ENCODE results near the gene C2CD3.
A peak's percentile ranks its signal among the peaks of the same experiment; 100 is the strongest.
"Not testable (repeated sequence)": the region's sequence is repeated elsewhere in the genome, so short reads cannot be mapped to it uniquely, and the experiment has no call there.

The C2CD3 gene

GRCh38 chr11:74077193-74077592, 93.6 kb downstream of the C2CD3 start:
- TF ChIP-seq CTCF (IDR thresholded peaks at IDR 0.05; ENCODE audit: extremely low read depth, insufficient read depth, missing control alignments), result no peak
- in situ Hi-C loops (cut with MboI; ENCODE audit: low pct_unique_long_range_greater_than_20kb, low sequenced_read_pairs, unreplicated experiment), result no loop called here
- no peak for DNase-seq (ENCODE audit: low spot score)

DNA sequence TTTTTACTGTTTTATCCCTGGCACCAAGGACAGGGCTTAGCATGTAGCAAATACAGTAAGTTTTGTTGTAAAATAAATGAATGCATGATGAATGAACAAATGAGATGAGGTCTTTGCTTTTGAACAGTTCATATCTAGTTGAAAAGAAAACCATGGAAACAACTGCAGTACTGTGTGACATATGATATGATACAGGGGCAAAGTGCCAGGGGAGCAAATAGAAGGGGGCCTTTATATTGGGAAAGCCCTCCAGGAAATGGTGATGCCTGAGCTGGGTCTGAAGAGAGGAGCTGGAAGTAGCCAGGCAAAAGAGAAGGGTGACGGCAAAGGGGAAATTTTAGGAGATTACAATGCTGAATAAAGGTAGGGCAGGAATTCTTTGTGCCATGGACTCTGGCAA, 98.1 kb downstream of the C2CD3 start:
- TF ChIP-seq CTCF (IDR thresholded peaks at IDR 0.05; ENCODE audit: extremely low read depth, insufficient read depth, missing control alignments), result no peak
- in situ Hi-C loops (cut with MboI; ENCODE audit: low pct_unique_long_range_greater_than_20kb, low sequenced_read_pairs, unreplicated experiment), result no loop called here
- no peak for DNase-seq (ENCODE audit: low spot score)

DNA sequence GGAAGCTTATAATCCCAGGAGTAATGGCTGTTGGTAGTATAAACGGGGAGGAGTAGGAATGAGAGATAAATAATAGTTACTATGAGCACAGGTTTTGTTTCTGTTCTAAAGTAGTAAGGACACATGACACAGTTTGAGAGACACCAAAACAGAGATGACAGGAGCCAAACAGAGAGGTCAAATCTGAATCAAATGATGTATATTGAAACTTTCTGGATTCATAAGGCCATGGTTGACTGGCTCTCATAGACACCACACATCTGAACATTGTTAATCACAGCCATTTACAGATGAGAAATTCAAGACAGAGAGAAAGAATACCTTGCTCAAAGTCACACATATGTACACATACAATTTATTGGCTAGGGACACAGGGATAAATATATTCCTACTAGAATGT, 98.5 kb downstream of the C2CD3 start:
- DNase-seq (ENCODE audit: low spot score), result peak; percentile 30
- no peak for TF ChIP-seq CTCF (IDR thresholded peaks at IDR 0.05; ENCODE audit: extremely low read depth, insufficient read depth, missing control alignments)
- in situ Hi-C loops (cut with MboI; ENCODE audit: low pct_unique_long_range_greater_than_20kb, low sequenced_read_pairs, unreplicated experiment), result no loop called here

DNA sequence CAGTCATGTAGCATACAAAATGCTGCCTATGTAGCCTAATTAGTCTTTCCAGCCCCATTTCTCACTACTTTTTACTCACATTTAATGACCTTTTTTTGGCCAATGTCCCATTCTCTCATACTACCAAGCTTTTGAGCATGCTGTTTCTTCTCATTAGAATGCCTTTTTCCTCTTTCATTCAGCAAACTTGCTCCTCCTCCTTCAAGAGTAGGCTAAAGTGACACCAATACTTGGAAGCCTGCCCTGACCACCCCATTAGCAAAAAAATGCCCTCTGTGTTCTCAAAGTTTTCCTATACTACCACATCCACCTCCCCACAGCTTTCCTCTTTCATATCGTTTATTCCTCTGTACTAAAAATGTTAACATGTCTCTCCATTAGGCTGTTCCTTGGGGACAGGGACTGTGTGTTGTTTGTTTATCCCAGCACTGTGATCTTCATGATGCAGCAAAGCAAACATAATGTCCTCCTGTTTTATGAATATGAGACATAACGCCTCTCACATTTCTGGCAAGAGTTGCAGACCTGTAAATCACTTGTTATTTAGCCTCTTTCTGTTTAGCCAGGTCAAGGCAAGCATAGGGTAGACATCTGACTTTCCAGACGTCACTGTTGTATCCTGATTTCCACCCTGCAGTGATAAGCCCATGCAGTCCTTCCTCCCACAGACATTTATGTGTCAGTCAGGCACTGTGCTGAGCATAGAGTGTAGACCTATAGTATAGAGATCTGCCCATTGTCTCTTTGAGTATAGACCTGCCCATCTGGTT, 99.9 kb downstream of the C2CD3 start:
- DNase-seq (ENCODE audit: low spot score), result no peak
- no peak for TF ChIP-seq CTCF (IDR thresholded peaks at IDR 0.05; ENCODE audit: extremely low read depth, insufficient read depth, missing control alignments)

GRCh38 chr11:74069146-74070046, 101.4 kb downstream of the C2CD3 start:
- TF ChIP-seq CTCF (IDR thresholded peaks at IDR 0.05; ENCODE audit: extremely low read depth, insufficient read depth, missing control alignments), result no peak
- DNase-seq (ENCODE audit: low spot score), result no peak
- in situ Hi-C loops (cut with MboI; ENCODE audit: low pct_unique_long_range_greater_than_20kb, low sequenced_read_pairs, unreplicated experiment), result no loop called here

More for the DNA sequence above, 99.9 kb downstream of the C2CD3 start:
- in situ Hi-C loops (cut with MboI; ENCODE audit: low pct_unique_long_range_greater_than_20kb, low sequenced_read_pairs, unreplicated experiment), result no loop called here

- DNase-seq (ENCODE audit: low spot score); in situ Hi-C loops (cut with MboI; ENCODE audit: low pct_unique_long_range_greater_than_20kb, low sequenced_read_pairs, unreplicated experiment): not testable (repeated sequence)
These were observed 104.1 kb downstream of the C2CD3 start for GRCh38 chr11:74066663-74067062.

- DNase-seq (ENCODE audit: low spot score); in situ Hi-C loops (cut with MboI; ENCODE audit: low pct_unique_long_range_greater_than_20kb, low sequenced_read_pairs, unreplicated experiment): not testable (repeated sequence)
These were observed 105.3 kb downstream of the C2CD3 start for GRCh38 chr11:74065534-74065933.

GRCh38 chr11:74063628-74064027, 107.2 kb downstream of the C2CD3 start:
- DNase-seq (ENCODE audit: low spot score); in situ Hi-C loops (cut with MboI; ENCODE audit: low pct_unique_long_range_greater_than_20kb, low sequenced_read_pairs, unreplicated experiment): not testable (repeated sequence)

DNA sequence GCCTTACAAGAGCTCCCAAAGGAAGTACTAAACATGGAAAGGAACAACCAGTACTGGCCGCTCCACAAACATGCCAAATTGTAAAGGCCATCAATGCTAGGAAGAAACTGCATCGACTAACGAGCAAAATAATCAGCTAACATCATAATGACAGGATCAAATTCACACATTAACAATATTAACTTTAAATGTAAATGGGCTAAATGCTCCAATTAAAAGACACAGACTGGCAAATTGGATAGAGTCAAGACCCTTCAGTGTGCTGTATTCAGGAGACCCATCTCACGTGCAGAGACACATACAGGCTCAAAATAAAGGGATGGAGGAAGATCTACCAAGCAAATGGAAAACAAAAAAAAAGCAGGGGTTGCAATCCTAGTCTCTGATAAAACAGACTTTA, 109.2 kb downstream of the C2CD3 start:
- DNase-seq (ENCODE audit: low spot score); in situ Hi-C loops (cut with MboI; ENCODE audit: low pct_unique_long_range_greater_than_20kb, low sequenced_read_pairs, unreplicated experiment): not testable (repeated sequence)

Measured in GM13977 (cell line).